ENCODE results near the gene ZNF277.
A peak's percentile ranks its signal among the peaks of the same experiment; 100 is the strongest.

ZNF277 gene

DNA sequence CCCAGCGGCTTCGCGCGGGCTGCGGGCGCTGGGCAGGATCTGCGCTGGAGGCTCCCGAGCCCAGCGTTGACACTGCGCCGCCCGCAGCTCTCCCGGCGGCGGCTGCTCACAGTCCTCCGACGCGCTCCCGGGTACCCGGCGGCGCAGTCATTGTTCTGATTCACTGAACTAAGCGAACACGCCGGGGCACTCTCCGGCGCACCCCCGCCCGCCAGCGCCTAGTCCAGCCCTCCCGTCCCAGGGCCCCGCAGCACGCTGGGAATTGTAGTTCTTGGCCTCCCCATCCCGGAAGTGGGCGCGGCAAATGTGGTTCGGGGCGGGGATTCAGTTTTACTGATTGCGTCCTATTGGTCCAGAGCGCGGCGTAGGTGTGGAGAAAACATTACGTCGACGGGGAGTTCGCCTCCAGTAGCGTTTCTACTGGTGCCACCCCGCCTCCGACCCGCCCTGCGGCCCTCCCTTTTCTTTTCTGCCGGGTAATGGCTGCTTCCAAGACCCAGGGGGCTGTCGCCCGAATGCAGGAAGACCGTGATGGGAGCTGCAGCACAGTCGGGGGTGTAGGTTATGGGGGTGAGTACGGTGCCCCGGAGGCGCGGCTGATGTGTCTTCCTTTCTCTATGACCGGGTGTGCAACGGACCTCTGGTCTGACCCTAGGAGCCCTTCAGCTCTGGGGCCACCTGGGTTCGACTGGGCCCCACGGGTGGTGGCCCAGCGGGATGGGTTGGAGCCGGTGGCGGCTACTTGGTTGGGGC is at the start of gene ZNF277, which contains the start of gene DOCK4:
Gene ZNF277 (plus strand): TSS at position 458 of the 753 bp plus-strand sequence. CDS start 22 bp downstream, at position 480.
Gene DOCK4 (minus strand): TSS at position 162 of the 753 bp plus-strand sequence. CDS start 261 bp downstream, outside the sequence.
- Histone ChIP-seq H3K27ac (ENCODE audit: low read length) (peak within 1 kb of the TSS; percentile 87), H3K36me3 (ENCODE audit: control insufficient read depth in 1 of 2, insufficient read depth in 2 of 2, low read length in 2 of 2) (no peaks in the 10 kb centered on the region), H3K4me3 (ENCODE audit: low read depth in 1 of 2, low read length in 2 of 2) (peak within 1 kb of the TSS; percentile 94 to 99)

GRCh38 chr7:112157072-112157471 is 49.4 kb upstream of the ZNF277 start:
- Histone ChIP-seq H3K4me1 (ENCODE audit: control insufficient read depth in 1 of 2, insufficient read depth in 2 of 2, low read length in 2 of 2) (peaks cover 0 to 14% of the 10 kb centered on the region in 2 donors), H3K27ac (ENCODE audit: low read length) (no peak overlapping the region), H3K36me3 (ENCODE audit: control insufficient read depth in 1 of 2, insufficient read depth in 2 of 2, low read length in 2 of 2) (no peaks in the 10 kb centered on the region), H3K9me3 (ENCODE audit: control insufficient read depth in 1 of 2, low read length in 2 of 2) (no peaks in the 10 kb centered on the region), H3K4me3 (ENCODE audit: low read depth in 1 of 2, low read length in 2 of 2) (no peak overlapping the region), H3K27me3 (ENCODE audit: low read depth, low read length) (no peaks in the 10 kb centered on the region)

More for the DNA sequence above, at the start of gene ZNF277, which contains the start of gene DOCK4:
- Histone ChIP-seq H3K27me3 (ENCODE audit: low read depth, low read length) (no peaks in the 10 kb centered on the region), H3K9me3 (ENCODE audit: control insufficient read depth in 1 of 2, low read length in 2 of 2) (no peaks in the 10 kb centered on the region), H3K4me1 (ENCODE audit: control insufficient read depth in 1 of 2, insufficient read depth in 2 of 2, low read length in 2 of 2) (peaks cover 0 to 13% of the 10 kb centered on the region in 2 donors)

DNA sequence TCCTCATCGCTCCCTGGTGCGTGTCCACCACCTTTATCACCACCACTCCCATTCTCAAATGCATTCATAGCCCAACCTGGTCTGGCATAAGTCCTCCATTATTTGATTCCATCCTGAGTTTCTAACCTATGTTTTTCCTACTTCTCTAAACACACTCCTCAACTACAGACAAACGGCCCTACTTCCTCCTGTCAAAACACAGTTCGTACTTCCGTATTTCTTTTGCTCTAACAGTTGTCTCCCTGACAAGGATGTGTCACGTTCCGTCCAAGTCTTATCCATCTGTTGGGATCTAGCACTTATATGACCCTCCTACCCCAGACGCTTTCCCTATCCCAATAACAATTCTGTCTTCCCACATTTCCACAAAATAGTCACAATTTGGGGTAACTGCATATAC is 47.1 kb upstream of the ZNF277 start:
- Histone ChIP-seq H3K4me1 (ENCODE audit: control insufficient read depth in 1 of 2, insufficient read depth in 2 of 2, low read length in 2 of 2) (peaks cover 0 to 22% of the 10 kb centered on the region in 2 donors), H3K27me3 (ENCODE audit: low read depth, low read length) (no peaks in the 10 kb centered on the region), H3K9me3 (ENCODE audit: control insufficient read depth in 1 of 2, low read length in 2 of 2) (no peaks in the 10 kb centered on the region), H3K4me3 (ENCODE audit: low read depth in 1 of 2, low read length in 2 of 2) (no peak overlapping the region), H3K27ac (ENCODE audit: low read length) (no peak overlapping the region), H3K36me3 (ENCODE audit: control insufficient read depth in 1 of 2, insufficient read depth in 2 of 2, low read length in 2 of 2) (no peaks in the 10 kb centered on the region)

GRCh38 chr7:112160130-112160770 is 46.2 kb upstream of the ZNF277 start:
- Histone ChIP-seq H3K27me3 (ENCODE audit: low read depth, low read length) (no peaks in the 10 kb centered on the region), H3K4me3 (ENCODE audit: low read depth in 1 of 2, low read length in 2 of 2) (no peak overlapping the region), H3K4me1 (ENCODE audit: control insufficient read depth in 1 of 2, insufficient read depth in 2 of 2, low read length in 2 of 2) (peaks cover 0 to 22% of the 10 kb centered on the region in 2 donors), H3K36me3 (ENCODE audit: control insufficient read depth in 1 of 2, insufficient read depth in 2 of 2, low read length in 2 of 2) (no peaks in the 10 kb centered on the region), H3K27ac (ENCODE audit: low read length) (no peak overlapping the region), H3K9me3 (ENCODE audit: control insufficient read depth in 1 of 2, low read length in 2 of 2) (no peaks in the 10 kb centered on the region)

- H3K9me3 ChIP-seq (ENCODE audit: control insufficient read depth in 1 of 2, low read length in 2 of 2), result no peaks in the 10 kb centered on the region
- no peaks in the 10 kb centered on the region for H3K36me3 ChIP-seq (ENCODE audit: control insufficient read depth in 1 of 2, insufficient read depth in 2 of 2, low read length in 2 of 2)
- H3K27ac ChIP-seq (ENCODE audit: low read length), result no peak overlapping the region
- peaks cover 0 to 22% of the 10 kb centered on the region in 2 donors for H3K4me1 ChIP-seq (ENCODE audit: control insufficient read depth in 1 of 2, insufficient read depth in 2 of 2, low read length in 2 of 2)
- H3K4me3 ChIP-seq (ENCODE audit: low read depth in 1 of 2, low read length in 2 of 2), result no peak overlapping the region
- no peaks in the 10 kb centered on the region for H3K27me3 ChIP-seq (ENCODE audit: low read depth, low read length)
Observed at GRCh38 chr7:112160771-112161150, 45.7 kb upstream of the ZNF277 start.

DNA sequence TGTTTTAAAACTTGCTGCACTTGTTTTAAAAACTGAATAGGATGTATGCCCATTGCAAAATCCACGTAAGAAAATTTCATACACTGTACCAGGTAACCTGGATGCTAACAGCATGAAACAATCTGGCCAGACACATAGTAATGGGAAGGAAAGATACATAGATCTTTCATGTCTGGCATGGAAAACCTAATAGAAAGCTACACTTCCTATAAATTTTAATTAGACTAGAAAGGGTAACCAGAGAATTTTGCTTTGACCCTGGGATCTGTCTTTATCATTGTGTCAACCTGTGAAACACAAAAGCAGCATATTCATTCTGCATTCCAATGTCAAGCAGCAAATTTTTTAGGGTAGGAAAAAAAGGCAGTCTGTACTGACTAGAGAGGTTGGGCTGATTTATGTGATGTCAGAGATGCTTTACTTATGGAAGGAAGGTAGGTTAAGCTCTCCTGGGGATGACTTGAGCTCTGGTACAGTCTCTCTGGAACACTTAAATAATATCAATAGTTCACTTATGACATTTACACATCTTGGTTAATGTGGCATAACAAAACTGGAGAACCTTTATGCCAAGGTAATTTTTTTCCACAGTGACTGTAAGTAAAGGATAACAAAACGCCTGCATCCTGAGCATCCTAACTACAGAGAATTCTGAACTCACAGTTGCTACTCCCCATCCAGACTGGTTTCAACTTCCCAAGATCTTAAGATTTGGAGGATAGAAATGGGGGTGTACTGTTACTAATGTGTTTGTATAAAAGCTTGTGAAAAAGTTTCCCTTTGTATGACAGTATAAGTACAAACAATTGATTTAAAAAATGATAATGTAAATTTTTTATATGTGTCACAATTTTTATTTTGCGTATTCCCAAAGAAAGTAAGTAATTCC is 45.0 kb upstream of the ZNF277 start:
- no peak overlapping the region for H3K27ac ChIP-seq (ENCODE audit: low read length)
- peaks cover 0 to 22% of the 10 kb centered on the region in 2 donors for H3K4me1 ChIP-seq (ENCODE audit: control insufficient read depth in 1 of 2, insufficient read depth in 2 of 2, low read length in 2 of 2)
- no peak overlapping the region for H3K4me3 ChIP-seq (ENCODE audit: low read depth in 1 of 2, low read length in 2 of 2)
- no peaks in the 10 kb centered on the region for H3K27me3 ChIP-seq (ENCODE audit: low read depth, low read length)
- H3K36me3 ChIP-seq (ENCODE audit: control insufficient read depth in 1 of 2, insufficient read depth in 2 of 2, low read length in 2 of 2), result no peaks in the 10 kb centered on the region
- H3K9me3 ChIP-seq (ENCODE audit: control insufficient read depth in 1 of 2, low read length in 2 of 2), result no peaks in the 10 kb centered on the region

DNA sequence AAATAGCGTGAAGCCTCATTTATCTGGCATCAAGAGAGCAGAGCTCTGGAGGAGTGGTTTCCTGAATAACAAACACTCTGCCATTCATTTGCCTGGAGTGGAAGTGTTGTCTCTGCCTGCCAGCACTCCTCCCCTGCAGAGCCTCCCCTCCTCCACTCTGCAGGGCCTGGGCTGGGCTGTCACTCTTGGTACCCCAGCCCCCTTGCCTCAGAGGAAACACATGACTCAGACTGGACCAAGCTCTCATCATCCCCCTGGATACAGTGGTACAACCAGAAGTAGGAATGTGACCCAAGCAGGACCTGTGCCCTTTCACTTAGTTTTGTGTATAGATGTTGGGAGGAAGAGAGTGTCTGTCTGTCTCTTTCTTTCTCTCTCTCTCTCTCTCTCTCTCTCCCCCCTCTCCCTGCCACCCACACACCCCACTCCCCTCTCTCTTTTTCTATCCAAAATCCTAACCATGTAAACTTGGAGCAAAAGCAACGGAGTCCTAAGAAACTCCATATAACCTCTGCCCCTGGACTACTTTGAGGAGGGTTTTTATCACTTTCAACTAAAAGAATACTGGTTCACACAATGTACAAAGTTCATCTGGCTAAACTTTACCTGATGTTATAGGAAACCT is 44.2 kb upstream of the ZNF277 start:
- Histone ChIP-seq H3K9me3 (ENCODE audit: control insufficient read depth in 1 of 2, low read length in 2 of 2) (no peaks in the 10 kb centered on the region), H3K27me3 (ENCODE audit: low read depth, low read length) (no peaks in the 10 kb centered on the region), H3K4me3 (ENCODE audit: low read depth in 1 of 2, low read length in 2 of 2) (no peak overlapping the region), H3K4me1 (ENCODE audit: control insufficient read depth in 1 of 2, insufficient read depth in 2 of 2, low read length in 2 of 2) (peaks cover 0 to 22% of the 10 kb centered on the region in 2 donors), H3K27ac (ENCODE audit: low read length) (no peak overlapping the region), H3K36me3 (ENCODE audit: control insufficient read depth in 1 of 2, insufficient read depth in 2 of 2, low read length in 2 of 2) (no peaks in the 10 kb centered on the region)

DNA sequence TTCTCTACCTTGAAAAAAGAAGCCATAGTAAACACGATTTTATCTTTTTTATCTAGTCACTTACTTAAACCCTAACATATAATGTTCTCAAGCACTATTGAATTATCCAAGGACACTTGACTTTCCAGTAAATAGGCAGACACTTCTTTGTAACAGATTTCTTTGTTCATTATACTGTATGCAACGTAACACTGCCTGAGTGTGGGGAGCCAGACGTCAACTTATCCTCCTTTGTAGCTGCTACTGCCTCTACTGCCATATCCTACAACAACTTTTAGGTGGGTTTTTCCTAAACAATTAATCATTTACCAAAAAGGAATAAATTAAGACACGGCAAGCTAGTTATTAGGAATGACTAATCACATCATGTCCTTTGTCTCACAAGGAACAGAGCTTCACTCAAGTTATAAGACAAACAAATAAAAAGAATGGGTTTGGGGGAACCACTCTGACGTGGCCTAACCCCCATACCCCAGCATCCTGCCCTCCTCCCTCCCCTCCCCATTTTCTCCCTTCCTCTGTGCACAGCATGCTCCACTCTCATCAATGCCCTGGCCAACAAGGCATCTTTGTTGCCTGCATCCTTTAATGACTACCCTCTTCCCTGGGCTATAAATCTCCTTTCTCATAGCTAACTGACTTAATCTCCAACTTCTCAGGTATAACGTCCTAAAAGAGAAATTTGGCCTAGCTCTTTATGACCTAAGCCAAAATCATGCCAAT is 43.5 kb upstream of the ZNF277 start:
- H3K27me3 ChIP-seq (ENCODE audit: low read depth, low read length), result no peaks in the 10 kb centered on the region
- no peaks in the 10 kb centered on the region for H3K36me3 ChIP-seq (ENCODE audit: control insufficient read depth in 1 of 2, insufficient read depth in 2 of 2, low read length in 2 of 2)
- no peak overlapping the region for H3K27ac ChIP-seq (ENCODE audit: low read length)
- H3K9me3 ChIP-seq (ENCODE audit: control insufficient read depth in 1 of 2, low read length in 2 of 2), result no peaks in the 10 kb centered on the region
- H3K4me3 ChIP-seq (ENCODE audit: low read depth in 1 of 2, low read length in 2 of 2), result no peak overlapping the region
- peaks cover 0 to 22% of the 10 kb centered on the region in 2 donors for H3K4me1 ChIP-seq (ENCODE audit: control insufficient read depth in 1 of 2, insufficient read depth in 2 of 2, low read length in 2 of 2)

GRCh38 chr7:112167147-112167546 is 39.3 kb upstream of the ZNF277 start:
- Histone ChIP-seq H3K4me1 (ENCODE audit: control insufficient read depth in 1 of 2, insufficient read depth in 2 of 2, low read length in 2 of 2) (peaks cover 0 to 7% of the 10 kb centered on the region in 2 donors), H3K36me3 (ENCODE audit: control insufficient read depth in 1 of 2, insufficient read depth in 2 of 2, low read length in 2 of 2) (no peaks in the 10 kb centered on the region), H3K27me3 (ENCODE audit: low read depth, low read length) (no peaks in the 10 kb centered on the region), H3K27ac (ENCODE audit: low read length) (no peak overlapping the region), H3K4me3 (ENCODE audit: low read depth in 1 of 2, low read length in 2 of 2) (no peak overlapping the region), H3K9me3 (ENCODE audit: control insufficient read depth in 1 of 2, low read length in 2 of 2) (no peaks in the 10 kb centered on the region)

DNA sequence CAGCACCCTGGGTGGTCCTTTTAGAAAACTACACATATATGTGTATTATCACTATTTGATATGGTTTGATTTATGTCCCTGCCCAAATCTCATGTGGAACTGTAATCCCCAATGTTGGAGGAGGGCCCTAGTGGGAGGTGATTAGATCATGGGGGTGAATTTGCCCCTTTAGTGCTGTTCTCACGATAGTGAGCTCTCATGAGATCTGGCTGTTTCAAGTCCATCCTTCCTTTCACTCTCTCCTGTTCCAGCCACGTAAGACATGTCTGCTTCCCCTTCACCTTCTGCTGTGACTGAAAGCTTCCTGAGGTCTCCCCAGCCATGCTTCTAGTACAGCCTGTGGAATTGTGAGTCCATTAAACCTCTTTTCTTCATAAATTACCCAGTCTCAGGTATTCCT is 37.6 kb upstream of the ZNF277 start:
- no peak overlapping the region for H3K27ac ChIP-seq (ENCODE audit: low read length)
- H3K4me3 ChIP-seq (ENCODE audit: low read depth in 1 of 2, low read length in 2 of 2), result no peak overlapping the region
- no peaks in the 10 kb centered on the region for H3K27me3 ChIP-seq (ENCODE audit: low read depth, low read length)
- peaks cover 0 to 7% of the 10 kb centered on the region in 2 donors for H3K4me1 ChIP-seq (ENCODE audit: control insufficient read depth in 1 of 2, insufficient read depth in 2 of 2, low read length in 2 of 2)
- no peaks in the 10 kb centered on the region for H3K9me3 ChIP-seq (ENCODE audit: control insufficient read depth in 1 of 2, low read length in 2 of 2)
- H3K36me3 ChIP-seq (ENCODE audit: control insufficient read depth in 1 of 2, insufficient read depth in 2 of 2, low read length in 2 of 2), result no peaks in the 10 kb centered on the region

Data from muscle layer of duodenum (tissue), 2 donors.